Hepatocyte (in vitro differentiated cells): ENCODE measurements around the gene ANKRD52. TPM values are rescaled to one million over a fixed set of nuclear protein-coding genes. Genes with fewer than 3 reads are reported as not detected.

ENCODE experiments used
- DNase-seq: peaks from one replicate; pipeline ENCODE4 v3.0.0-alpha.2; 2016; ENCODE audit warnings: low spot score
- H2AFZ ChIP-seq: fragments of 200-600 bp; sonication (generic); 2 replicates; pipeline ENCODE4 v1.6.0; 2016; ENCODE audit warnings: antibody characterized with exemption, mild to moderate bottlenecking
- H3K27ac ChIP-seq: fragments of 200-600 bp; sonication (generic); 2 replicates; pipeline ENCODE4 v1.5.1; 2016; ENCODE audit warnings: mild to moderate bottlenecking
- H3K27me3 ChIP-seq: fragments of 200-600 bp; sonication (generic); 2 replicates; pipeline ENCODE4 v1.6.1; 2016
- H3K36me3 ChIP-seq: fragments of 200-600 bp; sonication (generic); replicated peaks from 2 replicates; pipeline ENCODE4 v1.5.1; 2016; ENCODE audit warnings: low read depth; ENCODE audit not compliant: insufficient read depth
- H3K4me1 ChIP-seq: fragments of 200-600 bp; sonication (generic); 2 replicates; pipeline ENCODE4 v1.5.1; 2016; ENCODE audit warnings: mild to moderate bottlenecking, moderate library complexity; ENCODE audit not compliant: insufficient read depth
- H3K4me2 ChIP-seq: fragments of 200-600 bp; sonication (generic); 2 replicates; pipeline ENCODE4 v1.6.0; 2016
- H3K4me3 ChIP-seq: fragments of 200-600 bp; sonication (generic); 2 replicates; pipeline ENCODE4 v1.5.1; 2016; ENCODE audit warnings: mild to moderate bottlenecking
- H3K79me2 ChIP-seq: fragments of 200-600 bp; sonication (generic); 2 replicates; pipeline ENCODE4 v1.6.0; 2017; ENCODE audit warnings: mild to moderate bottlenecking
- H3K9me2 ChIP-seq: fragments of 200-600 bp; sonication (generic); replicated peaks from 2 replicates; pipeline ENCODE4 v1.6.0; 2017; ENCODE audit warnings: mild to moderate bottlenecking; ENCODE audit not compliant: insufficient read depth
- H3K9me3 ChIP-seq: fragments of 200-600 bp; sonication (generic); 2 replicates; pipeline ENCODE4 v1.5.1; 2016; ENCODE audit warnings: low read depth, mild to moderate bottlenecking
- H4K20me1 ChIP-seq: fragments of 200-600 bp; sonication (generic); 2 replicates; pipeline ENCODE4 v1.6.0; 2016; ENCODE audit warnings: mild to moderate bottlenecking; ENCODE audit not compliant: insufficient read depth, poor library complexity, severe bottlenecking
- CTCF ChIP-seq: fragments of 200-600 bp; sonication (generic); IDR thresholded peaks from 2 replicates; pipeline ENCODE4 v1.5.1; 2016; ENCODE audit warnings: antibody characterized with exemption, mild to moderate bottlenecking; ENCODE audit not compliant: poor library complexity
- EZH2 ChIP-seq: fragments of 200-600 bp; sonication (generic); IDR thresholded peaks from 2 replicates; pipeline ENCODE4 v1.6.1; 2016; ENCODE audit warnings: antibody characterized with exemption, mild to moderate bottlenecking, borderline replicate concordance
- EZH2phosphoT487 ChIP-seq: fragments of 200-600 bp; sonication (generic); IDR thresholded peaks from one replicate; pipeline ENCODE4 v1.6.1; 2018; ENCODE audit warnings: antibody characterized with exemption, mild to moderate bottlenecking, low read depth, moderate library complexity; ENCODE audit not compliant: unreplicated experiment, severe bottlenecking
- WGBS: methylation state at CpG from one replicate; pipeline ENCODE4 v1.1.6; 2016; ENCODE audit warnings: low lambda C conversion rate; ENCODE audit errors: missing lambda C conversion rate; 5-methylcytosine and 5-hydroxymethylcytosine counted together
- polyA plus RNA-seq: library from polyadenylated mRNA; unstranded; fragments of >200 nt; fragmentation: Nextera tagmentation; extraction: Ambion mirVana; gene quantifications from 2 replicates; pipeline ENCODE4 v1.2.1, GENCODE V29; 2016
- total RNA-seq: library from RNA; depleted of rRNA; stranded (reverse); fragments of >200 nt; gene quantifications from 2 replicates; pipeline ENCODE4 v1.2.3, GENCODE V29; 2014

ANKRD52 gene
- total and polyA plus RNA-seq, 2 experiments from 2014 or later, result 23.3 to 37.2 TPM

- no peak for TF ChIP-seq EZH2phosphoT487
- TF ChIP-seq EZH2, result no peak
- TF ChIP-seq CTCF, result no peak
- Histone ChIP-seq H3K79me2 (peaks cover 3% of the 10 kb centered on the region), H3K4me2 (no peak overlapping the region), H3K4me1 (no peaks in the 10 kb centered on the region), H3K27me3 (no peaks in the 10 kb centered on the region), H3K27ac (no peak overlapping the region), H4K20me1 (no peaks in the 10 kb centered on the region), H3K9me2 (no peaks in the 10 kb centered on the region), H2AFZ (no peak overlapping the region), H3K4me3 (no peak overlapping the region), H3K9me3 (no peaks in the 10 kb centered on the region), H3K36me3 (no peaks in the 10 kb centered on the region)
- 98% methylated on average over 2 of the region's 2 CpGs for WGBS
- DNase-seq, result no peak
These were observed 24.4 kb upstream of the ANKRD52 start for GRCh38 chr12:56282579-56282978.

- no peaks in the 10 kb centered on the region for H3K36me3 ChIP-seq
These were observed 23.8 kb upstream of the ANKRD52 start for GRCh38 chr12:56282030-56282429.

GRCh38 chr12:56280849-56281248, 22.7 kb upstream of the ANKRD52 start:
- DNase-seq, result no peak
- Histone ChIP-seq H3K9me3 (no peaks in the 10 kb centered on the region), H2AFZ (no peak overlapping the region), H3K27ac (no peak overlapping the region), H3K9me2 (no peaks in the 10 kb centered on the region), H3K4me1 (no peaks in the 10 kb centered on the region), H3K36me3 (no peaks in the 10 kb centered on the region), H3K79me2 (peaks cover 1% of the 10 kb centered on the region), H3K4me3 (no peak overlapping the region), H3K27me3 (no peaks in the 10 kb centered on the region), H3K4me2 (no peak overlapping the region), H4K20me1 (no peaks in the 10 kb centered on the region)
- TF ChIP-seq EZH2 (no peak), EZH2phosphoT487 (no peak), CTCF (no peak)

More at GRCh38 chr12:56282030-56282429, 23.8 kb upstream of the ANKRD52 start:
- Histone ChIP-seq H3K4me2 (no peak overlapping the region), H3K27me3 (no peaks in the 10 kb centered on the region), H3K9me3 (no peaks in the 10 kb centered on the region), H3K79me2 (peaks cover 2% of the 10 kb centered on the region), H3K9me2 (no peaks in the 10 kb centered on the region), H4K20me1 (no peaks in the 10 kb centered on the region), H3K27ac (no peak overlapping the region), H3K4me1 (no peaks in the 10 kb centered on the region), H3K4me3 (no peak overlapping the region), H2AFZ (no peak overlapping the region)
- WGBS, result 88% methylated on average over 6 of the region's 6 CpGs
- TF ChIP-seq EZH2 (no peak), EZH2phosphoT487 (no peak), CTCF (no peak)
- DNase-seq, result no peak

- no peaks in the 10 kb centered on the region for H3K27me3 ChIP-seq
These were observed 20.7 kb upstream of the ANKRD52 start for GRCh38 chr12:56278905-56279304.

More at GRCh38 chr12:56278905-56279304, 20.7 kb upstream of the ANKRD52 start:
- 94% methylated on average over 3 of the region's 3 CpGs for WGBS
- no peaks in the 10 kb centered on the region for H4K20me1 ChIP-seq
- DNase-seq, result no peak
- H3K4me1 ChIP-seq, result no peaks in the 10 kb centered on the region
- no peaks in the 10 kb centered on the region for H3K9me2 ChIP-seq
- no peak overlapping the region for H2AFZ ChIP-seq
- no peak overlapping the region for H3K27ac ChIP-seq
- H3K79me2 ChIP-seq, result no peaks in the 10 kb centered on the region
- H3K36me3 ChIP-seq, result peaks cover 3% of the 10 kb centered on the region
- H3K4me3 ChIP-seq, result no peak overlapping the region
- TF ChIP-seq CTCF (no peak), EZH2 (no peak), EZH2phosphoT487 (no peak)
- no peak overlapping the region for H3K4me2 ChIP-seq
- H3K9me3 ChIP-seq, result no peaks in the 10 kb centered on the region
